Neuronal stem cell (in vitro differentiated cells): ENCODE data around the gene RMDN2.
A peak's percentile ranks its signal among the peaks of the same experiment; 100 is the strongest.
"Not testable (repeated sequence)": the region's sequence is repeated elsewhere in the genome, so short reads cannot be mapped to it uniquely, and the experiment has no call there.

ENCODE experiments used
- DNase-seq: peaks from one replicate; pipeline ENCODE4 v3.0.0-alpha.2; 2013; ENCODE audit warnings: low spot score
- H2AFZ ChIP-seq: one replicate; pipeline ENCODE4 v1.6.1; 2013; ENCODE audit warnings: mild to moderate bottlenecking, low read length, inconsistent platforms
- H2AK5ac ChIP-seq: 2 replicates; pipeline ENCODE4 v1.6.1; 2013; ENCODE audit warnings: low read depth, mild to moderate bottlenecking, inconsistent platforms, low read length, moderate library complexity, mixed read lengths
- H2BK120ac ChIP-seq: 2 replicates; pipeline ENCODE4 v1.6.1; 2013; ENCODE audit warnings: low read depth, mild to moderate bottlenecking, inconsistent platforms, low read length, moderate library complexity, mixed read lengths
- H2BK12ac ChIP-seq: one replicate; pipeline ENCODE4 v1.6.1; 2013; ENCODE audit warnings: low read length, inconsistent platforms
- H2BK15ac ChIP-seq: 2 replicates; pipeline ENCODE4 v1.6.1; 2013; ENCODE audit warnings: mild to moderate bottlenecking, low read length, inconsistent platforms, mixed read lengths
- H2BK5ac ChIP-seq: one replicate; pipeline ENCODE4 v1.6.1; 2013; ENCODE audit warnings: inconsistent platforms, mild to moderate bottlenecking, low read length, moderate library complexity
- H3K14ac ChIP-seq: one replicate; pipeline ENCODE4 v1.6.1; 2013; ENCODE audit warnings: low read length, inconsistent platforms
- H3K18ac ChIP-seq: 2 replicates; pipeline ENCODE4 v1.6.1; 2013; ENCODE audit warnings: low read length, inconsistent platforms
- H3K23ac ChIP-seq: 2 replicates; pipeline ENCODE4 v1.6.1; 2013; ENCODE audit warnings: low read depth, mild to moderate bottlenecking, mixed read lengths, low read length, inconsistent platforms; ENCODE audit not compliant: poor library complexity
- H3K27ac ChIP-seq: replicated peaks from 3 replicates; pipeline ENCODE4 v1.5.1; 2013; ENCODE audit warnings: low read length, inconsistent platforms
- H3K27me3 ChIP-seq, 3 experiments: 2 replicates each; pipeline ENCODE4 v1.6.1; 2013; ENCODE audit warnings: low read length in 3 of 3, mild to moderate bottlenecking in 2 of 3, inconsistent platforms in 1 of 3, low read depth in 1 of 3, mixed read lengths in 1 of 3, moderate library complexity in 1 of 3; ENCODE audit not compliant: control insufficient read depth in 3 of 3, insufficient read depth in 3 of 3
- H3K36me3 ChIP-seq, 2 donors: replicated peaks in 1 of 2; 2 replicates each; pipeline ENCODE4 v1.6.1; 2013; ENCODE audit warnings: low read length in 2 of 2; ENCODE audit not compliant: control insufficient read depth in 2 of 2, insufficient read depth in 2 of 2
- H3K4ac ChIP-seq: 2 replicates; pipeline ENCODE4 v1.6.1; 2013; ENCODE audit warnings: inconsistent platforms, mild to moderate bottlenecking, low read length, moderate library complexity
- H3K4me1 ChIP-seq, 2 donors: 1 replicate in 1 of 2; 2 replicates in 1 of 2; pipeline ENCODE4 v1.6.1; 2013; ENCODE audit warnings: low read length in 2 of 2, low read depth in 1 of 2; ENCODE audit not compliant: control insufficient read depth in 2 of 2, insufficient read depth in 1 of 2
- H3K4me2 ChIP-seq: one replicate; pipeline ENCODE4 v1.6.1; 2013; ENCODE audit warnings: mild to moderate bottlenecking, low read length, inconsistent platforms; ENCODE audit not compliant: insufficient read depth, poor library complexity, severe bottlenecking
- H3K4me3 ChIP-seq, 2 donors: 2 replicates each; pipeline ENCODE4 v1.5.1; 2013; ENCODE audit warnings: low read length in 2 of 2, mild to moderate bottlenecking in 2 of 2, inconsistent platforms in 1 of 2, moderate library complexity in 1 of 2
- H3K79me1 ChIP-seq: one replicate; pipeline ENCODE4 v1.6.1; 2013; ENCODE audit warnings: low read depth, mild to moderate bottlenecking, inconsistent platforms, low read length, moderate library complexity
- H3K9ac ChIP-seq: one replicate; pipeline ENCODE4 v1.6.1; 2013; ENCODE audit warnings: mild to moderate bottlenecking, low read depth, low read length, inconsistent platforms; ENCODE audit not compliant: poor library complexity
- H3K9me3 ChIP-seq, 2 donors: replicated peaks in 1 of 2; 2 replicates each; pipeline versions ENCODE3 to v1.6.1; 2013; ENCODE audit warnings: low read length in 2 of 2, mild to moderate bottlenecking in 2 of 2, inconsistent platforms in 1 of 2, low read depth in 1 of 2, mixed read lengths in 1 of 2, moderate library complexity in 1 of 2; ENCODE audit not compliant: control insufficient read depth in 2 of 2, insufficient read depth in 1 of 2
- H4K8ac ChIP-seq: one replicate; pipeline ENCODE4 v1.6.1; 2013; ENCODE audit warnings: low read depth, mild to moderate bottlenecking, inconsistent platforms, low read length, moderate library complexity
- H4K91ac ChIP-seq: one replicate; pipeline ENCODE4 v1.6.1; 2013; ENCODE audit warnings: low read length, low read depth, mild to moderate bottlenecking, inconsistent platforms; ENCODE audit not compliant: poor library complexity
- WGBS, 2 donors: extraction: QIAGEN DNeasy Blood & Tissue Kit; methylation state at CpG; one replicate each; pipeline ENCODE4 v1.1.7; 2013; ENCODE audit warnings: missing lambda C conversion rate in 2 of 2, mixed read lengths in 1 of 2; ENCODE audit not compliant: insufficient read length in 2 of 2, insufficient replicate concordance in 1 of 2; ENCODE audit errors: extremely low coverage in 2 of 2; 5-methylcytosine and 5-hydroxymethylcytosine counted together

Gene RMDN2

GRCh38 chr2:37926635-37927034 lies 1.5 kb downstream of the RMDN2 start:
- no peak overlapping the region for H4K91ac ChIP-seq
- no peak overlapping the region for H3K18ac ChIP-seq
- no peak overlapping the region for H3K9ac ChIP-seq
- H2BK5ac ChIP-seq = no peak overlapping the region
- H3K4ac ChIP-seq = no peak overlapping the region
- H3K4me2 ChIP-seq = no peak overlapping the region
- no peaks in the 10 kb centered on the region for H3K79me1 ChIP-seq
- H4K8ac ChIP-seq = no peak overlapping the region
- H3K23ac ChIP-seq = no peak overlapping the region
- peak overlapping the region in 1 of 2 donors; percentile 55 for H3K4me3 ChIP-seq
- no peak overlapping the region for H3K27ac ChIP-seq
- H3K14ac ChIP-seq = no peak overlapping the region
- H2AFZ ChIP-seq = no peak overlapping the region
- no peaks in the 10 kb centered on the region for H3K27me3 ChIP-seq
- H3K9me3 ChIP-seq = peaks cover 2 to 4% of the 10 kb centered on the region in 2 donors
- DNase-seq = no peak
- H2BK120ac ChIP-seq = no peak overlapping the region
- no peak overlapping the region for H2AK5ac ChIP-seq
- H2BK15ac ChIP-seq = no peak overlapping the region
- H2BK12ac ChIP-seq = no peak overlapping the region
- H3K36me3 ChIP-seq = no peaks in the 10 kb centered on the region
- peaks cover 0 to 2% of the 10 kb centered on the region in 2 donors for H3K4me1 ChIP-seq
- no CpG with 5 or more reads among the region's 6 CpGs for WGBS, 2 donors

DNA sequence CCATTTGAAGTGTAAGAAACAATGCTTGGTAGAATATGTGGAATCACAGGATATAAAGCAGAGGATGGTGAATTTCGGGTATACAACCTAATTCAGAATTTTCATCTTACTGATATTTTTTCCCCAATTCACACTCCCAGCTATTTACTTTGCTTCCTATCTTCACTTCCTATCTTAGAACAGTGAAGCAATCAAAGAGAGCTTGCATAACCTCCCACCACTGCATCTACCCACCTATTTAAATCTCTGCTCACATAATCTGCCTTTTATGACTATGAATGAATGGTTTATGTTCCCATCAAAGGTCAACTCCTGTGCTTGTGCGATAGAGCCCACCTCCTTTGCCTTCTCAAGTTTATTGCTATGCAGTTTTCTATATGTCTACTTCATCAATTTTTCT lies 3.3 kb downstream of the RMDN2 start:
- no peak overlapping the region for H2BK12ac ChIP-seq
- H3K36me3 ChIP-seq = no peaks in the 10 kb centered on the region
- no peak overlapping the region for H3K23ac ChIP-seq
- no peak overlapping the region for H2AFZ ChIP-seq
- DNase-seq = no peak
- no peak overlapping the region for H3K4me3 ChIP-seq
- no peak overlapping the region for H4K91ac ChIP-seq
- no peak overlapping the region for H2BK5ac ChIP-seq
- H2BK15ac ChIP-seq = no peak overlapping the region
- H3K27me3 ChIP-seq = no peaks in the 10 kb centered on the region
- no peak overlapping the region for H3K4ac ChIP-seq
- no peak overlapping the region for H3K4me2 ChIP-seq
- no peak overlapping the region for H4K8ac ChIP-seq
- peaks cover 2 to 4% of the 10 kb centered on the region in 2 donors for H3K9me3 ChIP-seq
- H3K79me1 ChIP-seq = no peaks in the 10 kb centered on the region
- WGBS, 2 donors = no CpG with 5 or more reads among the region's 2 CpGs
- no peak overlapping the region for H3K9ac ChIP-seq
- H2AK5ac ChIP-seq = no peak overlapping the region
- H2BK120ac ChIP-seq = no peak overlapping the region
- H3K18ac ChIP-seq = no peak overlapping the region
- H3K14ac ChIP-seq = no peak overlapping the region
- no peak overlapping the region for H3K27ac ChIP-seq
- H3K4me1 ChIP-seq = peaks cover 0 to 2% of the 10 kb centered on the region in 2 donors

DNA sequence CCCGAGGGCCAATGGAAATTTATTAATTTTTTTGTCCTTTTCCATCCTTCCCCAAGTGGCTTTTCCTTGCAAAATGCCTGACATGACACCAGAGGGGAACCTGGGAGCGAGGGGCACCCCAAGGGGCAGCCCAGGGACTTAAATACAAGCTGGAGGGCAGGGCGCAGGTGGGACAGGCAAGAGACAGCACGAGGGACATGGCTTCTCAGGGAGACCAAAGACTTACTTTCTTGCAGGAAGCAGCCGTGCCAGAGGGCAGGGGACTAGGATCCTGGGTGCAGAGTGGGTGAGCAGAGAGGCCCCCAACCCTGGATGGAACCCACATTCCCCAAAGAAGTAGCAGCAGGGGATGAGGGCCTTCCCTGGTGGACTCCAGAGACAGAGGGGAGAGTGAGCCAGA lies 5.3 kb downstream of the RMDN2 start:
- H3K36me3 ChIP-seq, H3K4me1 ChIP-seq, H3K9ac ChIP-seq, H3K4me3 ChIP-seq, H2BK120ac ChIP-seq, H3K27me3 ChIP-seq, H2BK5ac ChIP-seq, H2AFZ ChIP-seq, H3K27ac ChIP-seq, H3K9me3 ChIP-seq, DNase-seq, H3K18ac ChIP-seq, H3K23ac ChIP-seq, H2BK12ac ChIP-seq, H4K91ac ChIP-seq, H4K8ac ChIP-seq, H3K4me2 ChIP-seq, H2AK5ac ChIP-seq, H3K79me1 ChIP-seq, H2BK15ac ChIP-seq, H3K14ac ChIP-seq, H3K4ac ChIP-seq: not testable (repeated sequence)
- WGBS, 2 donors = no CpG with 5 or more reads among the region's 5 CpGs

GRCh38 chr2:37932873-37933272 lies 7.8 kb downstream of the RMDN2 start:
- H3K27me3 ChIP-seq, H2BK12ac ChIP-seq, H3K27ac ChIP-seq, H3K14ac ChIP-seq, H3K79me1 ChIP-seq, H3K4me2 ChIP-seq, H3K23ac ChIP-seq, H2AFZ ChIP-seq, H3K4me1 ChIP-seq, H3K4ac ChIP-seq, H3K36me3 ChIP-seq, H3K9ac ChIP-seq, H3K4me3 ChIP-seq, H2BK15ac ChIP-seq, H2BK5ac ChIP-seq, H3K9me3 ChIP-seq, H3K18ac ChIP-seq, H2BK120ac ChIP-seq, DNase-seq, H4K91ac ChIP-seq, H2AK5ac ChIP-seq, H4K8ac ChIP-seq: not testable (repeated sequence)
- no CpG with 5 or more reads among the region's 28 CpGs for WGBS, 2 donors
